Measurements from ENCODE around the gene UCK2. TPM values are rescaled to one million over a fixed set of nuclear protein-coding genes. Genes with fewer than 3 reads are reported as not detected.

The UCK2 gene
- total and polyA plus RNA-seq, 2 of the 8 experiments (the other 6 are each of a cell fraction or from before 2014, with no cell fraction given): 103 to 109 TPM

DNA sequence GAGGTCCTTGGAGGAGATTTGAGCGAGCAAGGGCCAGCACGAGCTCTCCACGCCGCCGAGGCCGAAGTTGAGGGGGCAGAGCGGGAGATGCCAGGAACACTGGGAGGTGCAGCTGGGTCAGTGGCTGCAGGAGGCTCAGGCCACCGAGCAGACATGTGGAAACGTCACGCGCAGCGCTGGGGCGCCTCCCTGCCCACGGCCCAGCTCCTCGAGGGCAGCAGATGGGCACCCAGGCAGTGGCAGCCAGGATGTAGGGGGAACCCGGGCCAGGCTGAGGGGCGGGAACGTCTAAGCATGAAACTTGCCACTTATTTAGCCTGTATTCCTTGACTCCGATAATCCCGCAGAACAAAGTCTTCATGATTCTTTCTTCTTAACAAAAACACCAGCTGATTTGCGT, 114.1 kb downstream of the UCK2 start:
- FAIRE-seq (no peak), DNase-seq (ENCODE audit: low read depth in 1 of 2, low spot score in 2 of 2) (no peak)
- POLR2A ChIA-PET (ENCODE audit: partially characterized antibody): no interaction called here
- Histone ChIP-seq H2BK12ac (ENCODE audit: low read depth, low read length) (no peak overlapping the region), H3K18ac (ENCODE audit: extremely low read depth, low read length) (no peak overlapping the region), H4K91ac (replicated peaks; ENCODE audit: insufficient read length, low read length) (no peak overlapping the region), H2BK120ac (replicated peaks; ENCODE audit: low read depth, low read length) (no peak overlapping the region), H2BK15ac (ENCODE audit: low read length) (no peak overlapping the region), H3K9ac (replicated peaks in 1 of 4; ENCODE audit: extremely low read depth in 1 of 4, low read depth in 3 of 4, low read length in 3 of 4) (no peak overlapping the region), H4K8ac (ENCODE audit: extremely low read depth, insufficient read depth, low read length) (no peak overlapping the region), H3K36me3 (ENCODE audit: control insufficient read depth in 2 of 4, insufficient read depth in 4 of 4, low read length in 3 of 4) (no peaks in the 10 kb centered on the region), H3K14ac (ENCODE audit: insufficient read length) (no peak overlapping the region), H3K27me3 (replicated peaks in 1 of 4; ENCODE audit: control insufficient read depth in 3 of 4, extremely low read depth in 1 of 4, insufficient read depth in 3 of 4, low read length in 3 of 4) (no peaks in the 10 kb centered on the region; a peak in 1 of 7 replicates), H3K79me1 (ENCODE audit: low read depth, low read length) (no peaks in the 10 kb centered on the region), H3K27ac (ENCODE audit: low read depth, low read length) (no peak overlapping the region), H2AFZ (ENCODE audit: low read length) (no peak overlapping the region), H3K4ac (replicated peaks; ENCODE audit: insufficient read length, low read depth, low read length) (no peak overlapping the region), H3K4me3 (ENCODE audit: extremely low read depth in 1 of 4, insufficient read depth in 2 of 4, low read depth in 3 of 4, low read length in 4 of 4) (no peak overlapping the region), H3K79me2 (ENCODE audit: control insufficient read depth in 1 of 2, insufficient read depth in 2 of 2, low read length in 2 of 2) (no peaks in the 10 kb centered on the region), H2BK5ac (ENCODE audit: low read depth, low read length) (no peak overlapping the region), H4K20me1 (replicated peaks in 1 of 2; ENCODE audit: control insufficient read depth in 1 of 2, insufficient read depth in 2 of 2, low read length in 2 of 2) (no peaks in the 10 kb centered on the region), H2AK5ac (ENCODE audit: low read depth, low read length) (no peak overlapping the region), H3K23me2 (ENCODE audit: low read depth, low read length) (no peaks in the 10 kb centered on the region; the same call in 1 of the 2 replicates), H2BK20ac (ENCODE audit: low read length) (no peak overlapping the region), H3K4me1 (replicated peaks in 1 of 4; ENCODE audit: control insufficient read depth in 3 of 4, insufficient read depth in 4 of 4, low read length in 3 of 4) (peaks cover 0 to 10% (median 4%) of the 10 kb centered on the region in 4 experiments; a peak in 2 of 7 replicates), H3K4me2 (ENCODE audit: insufficient read depth in 1 of 2, low read depth in 2 of 2, low read length in 2 of 2) (no peak overlapping the region), H3K23ac (ENCODE audit: insufficient read length) (no peak overlapping the region), H3K9me3 (ENCODE audit: insufficient read depth in 2 of 2, low read depth in 1 of 2, low read length in 1 of 2) (no peaks in the 10 kb centered on the region), H3K56ac (replicated peaks; ENCODE audit: insufficient read length, low read depth, low read length) (no peak overlapping the region), H4K5ac (ENCODE audit: insufficient read length, low read depth, low read length) (no peak overlapping the region)
- 92% methylated on average over 16 of the region's 21 CpGs; no CpG with 5 or more reads in 1 of the 2 experiments for WGBS, 2 experiments (ENCODE audit: extremely low coverage in 1 of 2, insufficient coverage in 1 of 2, insufficient read length in 1 of 2, insufficient replicate concordance in 2 of 2, low coverage in 1 of 2, low lambda C conversion rate in 2 of 2, missing lambda C conversion rate in 1 of 2)
- CTCF ChIA-PET (ENCODE audit: partially characterized antibody): interaction anchor here (0.6 to 4.1 kb wide), 3 partner anchors 13 to 206 kb away, joined by 3 to 32 read pairs (median 5); no protein-coding TSS in a partner anchor
- TF ChIP-seq BACH1 (IDR thresholded peaks at IDR 0.05; ENCODE audit: low read length) (no peak), SP2 (IDR thresholded peaks at IDR 0.05; ENCODE audit: low read length) (no peak), RNF2 (IDR thresholded peaks at IDR 0.05; ENCODE audit: borderline replicate concordance, low read depth, low read length, missing control alignments, poor library complexity, severe bottlenecking) (no peak), EP300 (IDR thresholded peaks at IDR 0.05; ENCODE audit: borderline replicate concordance in 1 of 2, low read depth in 2 of 2, low read length in 2 of 2) (no peak), CEBPB (IDR thresholded peaks at IDR 0.05; ENCODE audit: low read depth, low read length) (no peak), YY1 (IDR thresholded peaks at IDR 0.05; ENCODE audit: low read depth, low read length) (no peak), TBP (IDR thresholded peaks at IDR 0.05; ENCODE audit: low read depth, low read length) (no peak), TAF1 (IDR thresholded peaks at IDR 0.05; ENCODE audit: low read depth, low read length) (no peak)

Data from H1 (cell line).